HepG2 (cell line): ENCODE measurements around the gene GNB3. TPM values are rescaled to one million over a fixed set of nuclear protein-coding genes. Genes with fewer than 3 reads are reported as not detected.

Experiments
- ARNT ChIP-seq: fragments of 450-650 bp; IDR thresholded peaks from 2 replicates; pipeline ENCODE4 v1.6.1; 2017
- CREB1 ChIP-seq, 2 experiments: fragments of 450-650 bp in 1 of 2; IDR thresholded peaks; 2 replicates each; pipeline ENCODE4 v1.6.1; 2016 to 2017; ENCODE audit warnings: control low read depth in 1 of 2, mild to moderate bottlenecking in 1 of 2, missing compliant biosample characterization in 1 of 2, missing genetic modification characterization in 1 of 2
- FOSL2 ChIP-seq: sonication (generic); formaldehyde crosslinking; IDR thresholded peaks from 2 replicates; pipeline ENCODE4 v1.4.0; 2020; ENCODE audit warnings: missing genetic modification reagents
- NKX3-1 ChIP-seq: sonication (generic); formaldehyde crosslinking; IDR thresholded peaks from 2 replicates; pipeline ENCODE4 v1.5.0; 2020; ENCODE audit warnings: missing genetic modification reagents
- PRPF4 ChIP-seq: fragments of 200-400 bp; formaldehyde crosslinking; IDR thresholded peaks from 2 replicates; pipeline ENCODE4 v1.6.1; 2016; ENCODE audit warnings: low read length, low read depth; ENCODE audit not compliant: poor library complexity, severe bottlenecking
- ZFP82 ChIP-seq: sonication (generic); formaldehyde crosslinking; IDR thresholded peaks from 2 replicates; pipeline ENCODE4 v1.5.1; 2020; ENCODE audit warnings: mild to moderate bottlenecking, missing genetic modification reagents, borderline replicate concordance
- ZNF256 ChIP-seq: sonication (generic); formaldehyde crosslinking; conservative IDR thresholded peaks from 2 replicates; pipeline ENCODE4 v1.4.0; 2020; ENCODE audit warnings: missing genetic modification reagents
- ZNF329 ChIP-seq: sonication (generic); formaldehyde crosslinking; IDR thresholded peaks from 2 replicates; pipeline ENCODE4 v1.9.0; 2021; ENCODE audit warnings: low read depth, mild to moderate bottlenecking, missing genetic modification reagents
- ZNF713 ChIP-seq: sonication (generic); formaldehyde crosslinking; IDR thresholded peaks from 2 replicates; pipeline ENCODE4 v1.4.0; 2020; ENCODE audit warnings: mild to moderate bottlenecking, missing genetic modification reagents
- polyA plus RNA-seq, 8 experiments: library from polyadenylated mRNA; depleted of rRNA in 3 of 8; stranded (reverse) in 7 of 8; unstranded in 1 of 8; fragments of >200 nt; fragmentation: Illumina TruSeq in 4 of 8; extraction: Trizol in 4 of 8; gene quantifications; 2 replicates each; pipeline versions ENCODE4 v1.2.1 to v1.2.3, GENCODE V29; 2011 to 2016; ENCODE audit warnings: low read depth in 4 of 8, missing spikeins in 1 of 8, mixed read lengths in 1 of 8; ENCODE audit not compliant: insufficient read depth in 1 of 8
- total RNA-seq, 5 experiments: library from RNA; depleted of rRNA; stranded (reverse); fragments of >200 nt; fragmentation: Illumina TruSeq; extraction: Trizol; gene quantifications; 2 replicates each; pipeline ENCODE4 v1.2.3, GENCODE V29; 2016; ENCODE audit warnings: low read depth in 1 of 5
- TF ChIP-seq, protein P1 (sequence below): sonication (generic); formaldehyde crosslinking; IDR thresholded peaks from 2 replicates; pipeline ENCODE4 v1.8.0; 2022; ENCODE audit warnings: mild to moderate bottlenecking, missing genetic modification reagents, moderate library complexity
- TF ChIP-seq, protein P2 (sequence below): sonication (generic); formaldehyde crosslinking; IDR thresholded peaks from 2 replicates; pipeline ENCODE4 v1.5.0; 2020; ENCODE audit warnings: mild to moderate bottlenecking, missing genetic modification reagents, borderline replicate concordance
- TF ChIP-seq, protein P3 (sequence below): sonication (generic); formaldehyde crosslinking; IDR thresholded peaks from 2 replicates; pipeline ENCODE4 v1.4.0; 2020; ENCODE audit warnings: missing genetic modification reagents
- TF ChIP-seq, protein P4 (sequence below): sonication (generic); formaldehyde crosslinking; IDR thresholded peaks from 2 replicates; pipeline ENCODE4 v1.4.0; 2020; ENCODE audit warnings: mild to moderate bottlenecking, missing genetic modification reagents
- TF ChIP-seq, protein P5 (sequence below): sonication (generic); formaldehyde crosslinking; IDR thresholded peaks from 2 replicates; pipeline ENCODE4 v1.9.0; 2021; ENCODE audit warnings: mild to moderate bottlenecking, missing genetic modification reagents

GNB3 gene
- total and polyA plus RNA-seq, 2 of the 13 experiments (the other 11 are each of a cell fraction or from before 2014, with no cell fraction given): 1.3 to 3.6 TPM

DNA sequence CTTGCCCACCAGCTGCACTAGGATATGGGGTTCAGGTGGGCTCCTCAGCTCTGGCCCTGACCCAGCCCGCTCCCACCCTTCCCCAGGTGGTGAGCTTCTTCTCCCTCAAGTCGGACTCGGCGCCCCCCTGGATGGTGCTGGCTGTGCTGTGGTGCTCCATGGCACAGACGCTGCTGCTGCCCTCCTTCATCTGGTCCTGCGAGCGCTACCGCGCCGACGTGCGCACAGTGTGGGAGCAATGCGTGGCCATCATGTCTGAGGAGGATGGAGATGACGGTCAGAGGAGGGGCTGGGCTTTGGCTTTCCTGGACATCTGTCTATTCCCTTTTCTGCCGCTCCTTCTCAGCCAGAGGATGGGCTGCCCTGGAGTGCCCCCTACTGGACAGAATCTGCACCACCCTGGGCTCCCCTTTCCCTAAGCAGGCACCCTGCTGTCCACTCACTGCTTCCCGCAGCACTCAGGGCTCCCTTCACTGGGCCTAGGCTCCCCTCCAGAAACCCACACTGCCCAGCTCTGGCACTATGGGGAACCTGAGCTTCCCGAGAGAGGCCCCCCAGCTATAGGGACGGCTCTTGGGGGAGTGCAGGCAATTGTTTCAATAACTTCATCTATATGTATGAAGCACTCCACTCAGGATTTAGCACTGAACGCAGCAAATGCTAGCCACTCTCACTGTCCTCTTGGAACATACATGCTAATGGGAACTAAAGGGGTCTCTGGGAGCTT is 15.2 kb upstream of the GNB3 start (continued):
- TF ChIP-seq, protein P1, sequence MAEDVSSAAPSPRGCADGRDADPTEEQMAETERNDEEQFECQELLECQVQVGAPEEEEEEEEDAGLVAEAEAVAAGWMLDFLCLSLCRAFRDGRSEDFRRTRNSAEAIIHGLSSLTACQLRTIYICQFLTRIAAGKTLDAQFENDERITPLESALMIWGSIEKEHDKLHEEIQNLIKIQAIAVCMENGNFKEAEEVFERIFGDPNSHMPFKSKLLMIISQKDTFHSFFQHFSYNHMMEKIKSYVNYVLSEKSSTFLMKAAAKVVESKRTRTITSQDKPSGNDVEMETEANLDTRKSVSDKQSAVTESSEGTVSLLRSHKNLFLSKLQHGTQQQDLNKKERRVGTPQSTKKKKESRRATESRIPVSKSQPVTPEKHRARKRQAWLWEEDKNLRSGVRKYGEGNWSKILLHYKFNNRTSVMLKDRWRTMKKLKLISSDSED (CRISPR knock-in tag): no peak
- TF ChIP-seq, protein P2, sequence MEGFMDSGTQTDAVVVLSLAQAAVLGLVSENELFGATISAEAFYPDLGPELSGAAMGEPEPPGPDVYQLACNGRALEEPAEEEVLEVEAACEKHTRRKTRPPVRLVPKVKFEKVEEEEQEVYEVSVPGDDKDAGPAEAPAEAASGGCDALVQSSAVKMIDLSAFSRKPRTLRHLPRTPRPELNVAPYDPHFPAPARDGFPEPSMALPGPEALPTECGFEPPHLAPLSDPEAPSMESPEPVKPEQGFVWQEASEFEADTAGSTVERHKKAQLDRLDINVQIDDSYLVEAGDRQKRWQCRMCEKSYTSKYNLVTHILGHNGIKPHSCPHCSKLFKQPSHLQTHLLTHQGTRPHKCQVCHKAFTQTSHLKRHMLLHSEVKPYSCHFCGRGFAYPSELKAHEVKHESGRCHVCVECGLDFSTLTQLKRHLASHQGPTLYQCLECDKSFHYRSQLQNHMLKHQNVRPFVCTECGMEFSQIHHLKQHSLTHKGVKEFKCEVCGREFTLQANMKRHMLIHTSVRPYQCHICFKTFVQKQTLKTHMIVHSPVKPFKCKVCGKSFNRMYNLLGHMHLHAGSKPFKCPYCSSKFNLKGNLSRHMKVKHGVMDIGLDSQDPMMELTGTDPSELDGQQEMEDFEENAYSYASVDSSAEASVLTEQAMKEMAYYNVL: no peak
- TF ChIP-seq, protein P3, sequence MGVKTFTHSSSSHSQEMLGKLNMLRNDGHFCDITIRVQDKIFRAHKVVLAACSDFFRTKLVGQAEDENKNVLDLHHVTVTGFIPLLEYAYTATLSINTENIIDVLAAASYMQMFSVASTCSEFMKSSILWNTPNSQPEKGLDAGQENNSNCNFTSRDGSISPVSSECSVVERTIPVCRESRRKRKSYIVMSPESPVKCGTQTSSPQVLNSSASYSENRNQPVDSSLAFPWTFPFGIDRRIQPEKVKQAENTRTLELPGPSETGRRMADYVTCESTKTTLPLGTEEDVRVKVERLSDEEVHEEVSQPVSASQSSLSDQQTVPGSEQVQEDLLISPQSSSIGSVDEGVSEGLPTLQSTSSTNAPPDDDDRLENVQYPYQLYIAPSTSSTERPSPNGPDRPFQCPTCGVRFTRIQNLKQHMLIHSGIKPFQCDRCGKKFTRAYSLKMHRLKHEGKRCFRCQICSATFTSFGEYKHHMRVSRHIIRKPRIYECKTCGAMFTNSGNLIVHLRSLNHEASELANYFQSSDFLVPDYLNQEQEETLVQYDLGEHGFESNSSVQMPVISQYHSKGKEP (CRISPR knock-in tag): no peak
- TF ChIP-seq ZNF713 (CRISPR knock-in tag): 0 out of 2 replicates have a peak, but pooled peaks have one; percentile 44
- TF ChIP-seq CREB1 (IDR thresholded peaks at IDR 0.05): no peak
- TF ChIP-seq CREB1 (CRISPR knock-in tag; IDR thresholded peaks at IDR 0.05): no peak; the same call in 1 of the 2 replicates
- no peak; the same call in 1 of the 2 replicates for TF ChIP-seq FOSL2 (CRISPR knock-in tag)
- TF ChIP-seq, protein P4, sequence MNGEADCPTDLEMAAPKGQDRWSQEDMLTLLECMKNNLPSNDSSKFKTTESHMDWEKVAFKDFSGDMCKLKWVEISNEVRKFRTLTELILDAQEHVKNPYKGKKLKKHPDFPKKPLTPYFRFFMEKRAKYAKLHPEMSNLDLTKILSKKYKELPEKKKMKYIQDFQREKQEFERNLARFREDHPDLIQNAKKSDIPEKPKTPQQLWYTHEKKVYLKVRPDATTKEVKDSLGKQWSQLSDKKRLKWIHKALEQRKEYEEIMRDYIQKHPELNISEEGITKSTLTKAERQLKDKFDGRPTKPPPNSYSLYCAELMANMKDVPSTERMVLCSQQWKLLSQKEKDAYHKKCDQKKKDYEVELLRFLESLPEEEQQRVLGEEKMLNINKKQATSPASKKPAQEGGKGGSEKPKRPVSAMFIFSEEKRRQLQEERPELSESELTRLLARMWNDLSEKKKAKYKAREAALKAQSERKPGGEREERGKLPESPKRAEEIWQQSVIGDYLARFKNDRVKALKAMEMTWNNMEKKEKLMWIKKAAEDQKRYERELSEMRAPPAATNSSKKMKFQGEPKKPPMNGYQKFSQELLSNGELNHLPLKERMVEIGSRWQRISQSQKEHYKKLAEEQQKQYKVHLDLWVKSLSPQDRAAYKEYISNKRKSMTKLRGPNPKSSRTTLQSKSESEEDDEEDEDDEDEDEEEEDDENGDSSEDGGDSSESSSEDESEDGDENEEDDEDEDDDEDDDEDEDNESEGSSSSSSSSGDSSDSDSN (CRISPR knock-in tag): 0 out of 2 replicates have a peak, but pooled peaks have one; percentile 35
- TF ChIP-seq ZFP82: no peak
- no peak for TF ChIP-seq NKX3-1
- TF ChIP-seq PRPF4: no peak
- no peak for TF ChIP-seq ARNT
- TF ChIP-seq, protein P5, sequence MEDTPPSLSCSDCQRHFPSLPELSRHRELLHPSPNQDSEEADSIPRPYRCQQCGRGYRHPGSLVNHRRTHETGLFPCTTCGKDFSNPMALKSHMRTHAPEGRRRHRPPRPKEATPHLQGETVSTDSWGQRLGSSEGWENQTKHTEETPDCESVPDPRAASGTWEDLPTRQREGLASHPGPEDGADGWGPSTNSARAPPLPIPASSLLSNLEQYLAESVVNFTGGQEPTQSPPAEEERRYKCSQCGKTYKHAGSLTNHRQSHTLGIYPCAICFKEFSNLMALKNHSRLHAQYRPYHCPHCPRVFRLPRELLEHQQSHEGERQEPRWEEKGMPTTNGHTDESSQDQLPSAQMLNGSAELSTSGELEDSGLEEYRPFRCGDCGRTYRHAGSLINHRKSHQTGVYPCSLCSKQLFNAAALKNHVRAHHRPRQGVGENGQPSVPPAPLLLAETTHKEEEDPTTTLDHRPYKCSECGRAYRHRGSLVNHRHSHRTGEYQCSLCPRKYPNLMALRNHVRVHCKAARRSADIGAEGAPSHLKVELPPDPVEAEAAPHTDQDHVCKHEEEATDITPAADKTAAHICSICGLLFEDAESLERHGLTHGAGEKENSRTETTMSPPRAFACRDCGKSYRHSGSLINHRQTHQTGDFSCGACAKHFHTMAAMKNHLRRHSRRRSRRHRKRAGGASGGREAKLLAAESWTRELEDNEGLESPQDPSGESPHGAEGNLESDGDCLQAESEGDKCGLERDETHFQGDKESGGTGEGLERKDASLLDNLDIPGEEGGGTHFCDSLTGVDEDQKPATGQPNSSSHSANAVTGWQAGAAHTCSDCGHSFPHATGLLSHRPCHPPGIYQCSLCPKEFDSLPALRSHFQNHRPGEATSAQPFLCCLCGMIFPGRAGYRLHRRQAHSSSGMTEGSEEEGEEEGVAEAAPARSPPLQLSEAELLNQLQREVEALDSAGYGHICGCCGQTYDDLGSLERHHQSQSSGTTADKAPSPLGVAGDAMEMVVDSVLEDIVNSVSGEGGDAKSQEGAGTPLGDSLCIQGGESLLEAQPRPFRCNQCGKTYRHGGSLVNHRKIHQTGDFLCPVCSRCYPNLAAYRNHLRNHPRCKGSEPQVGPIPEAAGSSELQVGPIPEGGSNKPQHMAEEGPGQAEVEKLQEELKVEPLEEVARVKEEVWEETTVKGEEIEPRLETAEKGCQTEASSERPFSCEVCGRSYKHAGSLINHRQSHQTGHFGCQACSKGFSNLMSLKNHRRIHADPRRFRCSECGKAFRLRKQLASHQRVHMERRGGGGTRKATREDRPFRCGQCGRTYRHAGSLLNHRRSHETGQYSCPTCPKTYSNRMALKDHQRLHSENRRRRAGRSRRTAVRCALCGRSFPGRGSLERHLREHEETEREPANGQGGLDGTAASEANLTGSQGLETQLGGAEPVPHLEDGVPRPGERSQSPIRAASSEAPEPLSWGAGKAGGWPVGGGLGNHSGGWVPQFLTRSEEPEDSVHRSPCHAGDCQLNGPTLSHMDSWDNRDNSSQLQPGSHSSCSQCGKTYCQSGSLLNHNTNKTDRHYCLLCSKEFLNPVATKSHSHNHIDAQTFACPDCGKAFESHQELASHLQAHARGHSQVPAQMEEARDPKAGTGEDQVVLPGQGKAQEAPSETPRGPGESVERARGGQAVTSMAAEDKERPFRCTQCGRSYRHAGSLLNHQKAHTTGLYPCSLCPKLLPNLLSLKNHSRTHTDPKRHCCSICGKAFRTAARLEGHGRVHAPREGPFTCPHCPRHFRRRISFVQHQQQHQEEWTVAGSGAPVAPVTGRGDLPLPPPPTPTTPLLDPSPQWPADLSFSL: no peak
- no peak for TF ChIP-seq ZNF329 (CRISPR knock-in tag)
- TF ChIP-seq ZNF256 (CRISPR knock-in tag): no peak
